GM19328 (cell line): Measurements from ENCODE around the gene ARHGEF11.

Source experiments
- ATAC-seq: cut with Tn5 transposase; IDR thresholded peaks from one replicate; pipeline ENCODE4 v1.9.1; 2021; ENCODE audit warnings: mild to moderate bottlenecking, moderate library complexity; ENCODE audit not compliant: unreplicated experiment

ARHGEF11 gene

DNA sequence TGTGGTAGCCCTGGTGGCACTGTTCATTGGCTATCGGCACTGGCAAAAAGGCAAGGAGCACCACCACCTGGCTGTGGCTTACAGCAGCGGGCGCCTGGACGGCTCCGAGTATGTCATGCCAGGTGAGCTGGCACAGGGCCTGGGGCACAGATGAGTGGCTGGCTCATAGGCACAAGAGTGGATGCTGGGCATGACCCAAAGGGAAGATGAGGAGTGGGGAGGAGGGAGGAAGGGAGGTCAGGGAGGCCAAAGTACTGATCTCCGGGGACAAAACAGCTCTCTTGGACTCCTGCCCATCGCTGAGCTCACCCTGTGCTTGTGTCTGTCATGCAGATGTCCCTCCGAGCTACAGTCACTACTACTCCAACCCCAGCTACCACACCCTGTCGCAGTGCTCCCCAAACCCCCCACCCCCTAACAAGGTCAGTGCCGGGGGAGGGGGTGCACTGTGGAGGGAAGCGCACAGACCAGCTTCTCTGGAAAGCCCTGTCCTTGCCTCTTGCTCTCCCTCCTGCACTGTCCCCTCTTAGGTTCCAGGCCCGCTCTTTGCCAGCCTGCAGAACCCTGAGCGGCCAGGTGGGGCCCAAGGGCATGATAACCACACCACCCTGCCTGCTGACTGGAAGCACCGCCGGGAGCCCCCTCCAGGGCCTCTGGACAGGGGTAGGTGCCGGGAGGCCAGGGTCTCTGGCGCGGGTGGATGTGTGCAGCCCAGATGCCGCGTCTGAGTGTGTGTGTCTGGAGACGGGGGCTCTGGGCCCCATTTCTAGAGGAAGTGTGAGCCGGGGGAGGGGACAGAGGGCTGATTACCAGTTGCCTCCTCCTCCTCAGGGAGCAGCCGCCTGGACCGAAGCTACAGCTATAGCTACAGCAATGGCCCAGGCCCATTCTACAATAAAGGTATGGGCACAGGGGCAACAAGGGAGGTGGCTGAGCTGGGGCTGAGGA is 132.4 kb downstream of the ARHGEF11 start:
- ATAC-seq, result no peak

DNA sequence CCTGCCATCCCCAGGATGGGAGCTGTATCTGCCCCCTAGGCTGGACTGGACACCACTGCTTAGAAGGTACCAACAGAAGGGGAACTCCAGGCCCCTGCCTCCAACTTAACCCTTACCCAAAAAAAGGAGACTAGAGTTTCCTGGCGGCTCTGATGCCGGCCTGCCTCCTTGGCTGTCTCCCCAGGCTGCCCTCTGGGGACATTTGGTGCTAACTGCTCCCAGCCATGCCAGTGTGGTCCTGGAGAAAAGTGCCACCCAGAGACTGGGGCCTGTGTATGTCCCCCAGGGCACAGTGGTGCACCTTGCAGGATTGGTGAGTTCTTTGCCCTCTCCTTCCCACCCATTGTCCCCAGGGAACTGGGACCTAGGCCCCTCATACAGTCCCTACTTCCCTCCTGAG is 133.2 kb downstream of the ARHGEF11 start:
- no peak for ATAC-seq

DNA sequence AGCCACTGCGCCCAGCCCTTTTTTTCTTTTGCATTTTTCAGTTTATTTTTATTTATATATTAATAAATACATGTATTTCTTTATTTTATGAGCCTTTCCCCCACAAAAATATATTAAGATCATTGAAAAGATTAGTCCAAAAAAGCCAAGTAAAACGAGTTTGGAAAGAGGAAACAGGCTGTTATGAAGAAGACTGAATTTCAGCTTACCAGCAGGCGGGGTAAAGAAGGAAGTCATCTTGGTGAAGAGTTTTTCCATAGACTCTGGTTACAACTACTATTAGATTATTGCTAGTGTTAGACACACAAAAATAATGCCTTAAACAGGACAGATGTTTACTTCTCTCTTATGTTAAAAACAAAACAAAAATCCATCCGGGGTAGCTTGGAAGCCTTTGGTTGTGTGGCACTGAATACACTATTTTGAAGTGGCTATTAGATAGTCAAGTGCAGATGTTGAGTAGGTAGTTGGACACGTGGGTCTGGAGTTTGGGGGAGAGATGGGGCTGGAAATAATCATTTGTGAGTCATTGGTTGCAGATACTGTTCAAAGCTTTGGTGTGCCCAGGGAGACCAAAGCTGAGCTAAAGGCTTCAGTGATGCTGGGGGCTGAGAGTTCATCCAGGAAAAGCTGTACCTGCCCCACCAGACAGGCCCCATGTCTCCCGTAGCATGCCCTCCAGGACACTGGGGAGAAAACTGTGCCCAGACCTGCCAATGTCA is 133.8 kb downstream of the ARHGEF11 start:
- ATAC-seq, result no peak

DNA sequence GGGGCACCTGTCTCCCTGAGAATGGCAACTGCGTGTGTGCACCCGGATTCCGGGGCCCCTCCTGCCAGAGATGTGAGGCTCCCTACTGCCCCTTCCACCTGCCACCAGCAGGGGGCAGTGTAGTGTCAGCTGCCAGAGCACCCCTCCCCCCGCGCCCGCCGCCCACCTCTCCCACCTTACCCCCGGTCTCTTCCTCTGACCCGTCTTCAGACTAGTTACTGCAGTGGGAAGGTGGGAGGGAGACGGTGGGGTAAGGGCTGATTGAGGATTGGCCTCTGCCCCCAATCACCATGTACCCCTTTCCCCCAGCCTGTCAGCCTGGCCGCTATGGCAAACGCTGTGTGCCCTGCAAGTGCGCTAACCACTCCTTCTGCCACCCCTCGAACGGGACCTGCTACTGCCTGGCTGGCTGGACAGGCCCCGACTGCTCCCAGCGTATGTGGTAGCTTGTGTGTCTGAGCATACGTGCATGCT is 135.2 kb downstream of the ARHGEF11 start:
- ATAC-seq, result no peak

DNA sequence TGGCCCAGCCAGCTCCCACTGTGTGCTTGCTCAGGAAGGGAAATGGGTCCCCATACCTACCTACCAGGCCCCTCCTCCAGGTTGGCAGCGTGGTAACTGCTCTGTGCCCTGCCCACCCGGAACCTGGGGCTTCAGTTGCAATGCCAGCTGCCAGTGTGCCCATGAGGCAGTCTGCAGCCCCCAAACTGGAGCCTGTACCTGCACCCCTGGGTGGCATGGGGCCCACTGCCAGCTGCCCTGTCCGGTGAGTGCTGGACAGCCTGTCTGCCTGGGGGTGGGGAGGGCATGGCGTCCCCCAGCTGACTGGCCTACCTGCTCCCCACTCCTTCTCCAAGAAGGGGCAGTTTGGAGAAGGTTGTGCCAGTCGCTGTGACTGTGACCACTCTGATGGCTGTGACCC is 135.9 kb downstream of the ARHGEF11 start:
- ATAC-seq, result no peak

DNA sequence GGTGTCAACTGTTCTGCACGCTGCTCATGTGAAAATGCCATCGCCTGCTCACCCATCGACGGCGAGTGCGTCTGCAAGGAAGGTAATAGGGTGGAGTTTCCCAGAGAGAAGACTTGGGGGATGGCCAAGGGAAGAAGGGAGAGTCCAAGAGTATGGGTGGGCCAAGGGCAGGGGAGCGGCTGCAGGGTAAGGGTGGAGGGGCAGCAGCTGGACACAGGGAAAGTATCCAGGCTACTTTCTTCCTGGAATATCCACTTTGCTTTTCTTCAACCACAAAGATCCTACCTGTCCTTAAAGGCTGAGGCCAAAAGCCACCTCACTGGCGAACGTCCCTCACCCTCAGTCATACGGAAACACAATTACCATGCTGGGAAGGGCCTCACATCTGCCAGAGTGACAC is 136.6 kb downstream of the ARHGEF11 start:
- ATAC-seq, result no peak

DNA sequence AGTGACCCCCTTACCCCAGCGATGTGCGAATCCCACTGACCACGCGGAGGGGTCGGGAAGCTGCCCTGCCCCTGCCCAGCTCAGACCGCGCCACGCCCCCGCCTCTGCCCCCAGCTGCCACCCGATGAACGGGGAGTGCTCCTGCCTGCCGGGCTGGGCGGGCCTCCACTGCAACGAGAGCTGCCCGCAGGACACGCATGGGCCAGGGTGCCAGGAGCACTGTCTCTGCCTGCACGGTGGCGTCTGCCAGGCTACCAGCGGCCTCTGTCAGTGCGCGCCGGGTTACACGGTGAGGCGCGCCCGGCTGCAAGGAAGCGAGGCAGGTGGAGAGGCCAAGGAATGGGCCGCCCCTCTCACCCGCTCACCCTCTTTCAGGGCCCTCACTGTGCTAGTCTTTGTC is 137.0 kb downstream of the ARHGEF11 start:
- ATAC-seq, result no peak

DNA sequence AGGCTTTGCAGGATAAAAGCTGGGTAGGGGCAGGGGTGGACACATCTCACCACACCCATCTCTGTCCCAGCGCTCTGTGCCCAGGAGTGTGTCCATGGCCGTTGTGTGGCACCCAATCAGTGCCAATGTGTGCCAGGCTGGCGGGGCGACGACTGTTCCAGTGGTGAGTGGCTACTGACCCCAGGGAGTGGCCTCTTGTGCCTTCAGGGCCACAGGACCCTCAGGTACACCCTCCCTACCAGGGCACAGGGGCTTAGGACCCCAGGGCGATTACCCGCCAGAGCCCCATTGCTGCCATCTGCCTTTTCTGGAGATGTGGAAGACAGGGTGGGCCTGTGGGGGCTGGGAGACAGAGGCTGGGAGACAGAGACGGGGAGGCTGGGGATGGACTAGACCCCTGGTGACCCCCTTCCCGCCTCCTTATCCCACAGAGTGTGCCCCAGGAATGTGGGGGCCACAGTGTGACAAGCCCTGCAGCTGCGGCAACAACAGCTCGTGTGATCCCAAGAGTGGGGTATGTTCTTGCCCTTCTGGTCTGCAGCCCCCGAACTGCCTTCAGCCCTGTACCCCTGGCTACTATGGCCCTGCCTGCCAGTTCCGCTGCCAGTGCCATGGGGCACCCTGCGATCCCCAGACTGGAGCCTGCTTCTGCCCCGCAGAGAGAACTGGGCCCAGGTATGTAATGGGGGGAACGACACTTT is 139.2 kb downstream of the ARHGEF11 start:
- no peak for ATAC-seq

DNA sequence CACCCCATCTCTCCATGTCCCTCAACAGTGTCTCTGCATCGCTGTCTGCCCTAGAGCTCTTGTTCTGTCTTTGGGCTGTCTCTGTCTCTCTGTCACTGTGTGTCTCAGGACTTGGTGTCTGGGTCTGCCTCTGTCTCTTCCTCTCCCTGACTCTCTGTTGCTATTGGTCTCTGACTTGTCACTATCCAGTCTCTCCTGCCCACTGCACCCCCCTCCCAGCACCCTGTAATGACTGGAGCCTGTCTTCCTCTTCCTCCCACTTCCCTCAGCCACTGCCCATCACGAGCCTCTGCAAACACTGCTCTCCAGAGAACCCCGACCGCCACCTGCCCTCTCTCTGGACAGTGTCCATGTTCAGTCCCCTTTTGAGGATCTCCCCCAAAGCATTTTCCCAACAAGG is 139.9 kb downstream of the ARHGEF11 start:
- ATAC-seq, result no peak

DNA sequence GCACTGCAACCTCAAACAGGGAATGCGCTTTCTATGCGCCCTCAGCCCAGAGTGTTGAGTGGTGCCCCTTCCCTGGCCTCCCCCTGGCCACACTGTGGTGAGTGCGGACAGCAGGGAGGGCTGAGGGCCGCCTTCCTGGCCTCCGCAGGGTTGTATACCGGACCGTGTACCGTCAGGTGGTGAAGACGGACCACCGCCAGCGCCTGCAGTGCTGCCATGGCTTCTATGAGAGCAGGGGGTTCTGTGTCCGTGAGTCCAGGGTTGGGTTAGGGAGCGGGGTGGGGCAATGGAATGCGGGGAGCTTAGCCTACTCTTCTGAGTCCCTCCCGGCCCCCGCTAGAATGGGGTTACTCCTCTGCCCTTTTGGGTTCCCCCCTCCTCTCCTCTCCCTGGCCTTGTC is 140.4 kb downstream of the ARHGEF11 start:
- ATAC-seq, result no peak

DNA sequence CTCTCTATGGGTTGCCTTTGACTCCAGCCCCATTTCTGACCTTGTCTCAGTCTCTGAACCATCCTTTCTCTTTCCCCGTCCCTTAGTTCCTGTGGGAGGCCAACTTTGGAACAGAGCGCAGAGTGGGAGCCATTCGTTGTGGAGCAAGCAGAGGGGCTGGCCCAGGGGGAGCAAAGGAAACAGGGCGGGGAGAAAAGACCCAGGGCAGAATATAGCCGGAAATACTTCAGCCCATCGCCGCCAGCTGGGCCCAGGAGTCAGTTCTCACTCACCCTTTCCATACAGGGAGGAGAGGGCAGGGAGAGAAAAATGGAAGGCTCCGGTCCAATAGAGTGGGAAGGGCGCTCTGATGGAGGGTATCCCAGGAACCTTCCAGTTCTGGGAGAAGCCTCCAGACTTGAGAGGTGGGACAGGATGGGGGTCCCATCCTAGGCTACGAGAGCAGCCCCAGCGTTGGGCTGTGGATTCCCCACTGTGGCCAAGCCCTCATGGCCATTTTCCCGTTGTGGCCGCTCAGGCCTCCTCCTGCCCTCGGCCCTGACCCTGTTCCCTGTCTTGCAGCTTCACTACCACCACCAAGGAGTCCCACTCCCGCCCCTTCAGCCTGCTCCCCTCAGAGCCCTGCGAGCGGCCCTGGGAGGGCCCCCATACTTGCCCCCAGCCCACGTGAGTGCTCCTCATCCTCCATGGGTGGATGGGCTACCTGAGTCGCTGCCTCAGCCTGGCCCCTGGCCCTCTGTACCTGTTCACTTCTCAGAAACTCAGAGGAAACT is 141.2 kb downstream of the ARHGEF11 start:
- no peak for ATAC-seq

DNA sequence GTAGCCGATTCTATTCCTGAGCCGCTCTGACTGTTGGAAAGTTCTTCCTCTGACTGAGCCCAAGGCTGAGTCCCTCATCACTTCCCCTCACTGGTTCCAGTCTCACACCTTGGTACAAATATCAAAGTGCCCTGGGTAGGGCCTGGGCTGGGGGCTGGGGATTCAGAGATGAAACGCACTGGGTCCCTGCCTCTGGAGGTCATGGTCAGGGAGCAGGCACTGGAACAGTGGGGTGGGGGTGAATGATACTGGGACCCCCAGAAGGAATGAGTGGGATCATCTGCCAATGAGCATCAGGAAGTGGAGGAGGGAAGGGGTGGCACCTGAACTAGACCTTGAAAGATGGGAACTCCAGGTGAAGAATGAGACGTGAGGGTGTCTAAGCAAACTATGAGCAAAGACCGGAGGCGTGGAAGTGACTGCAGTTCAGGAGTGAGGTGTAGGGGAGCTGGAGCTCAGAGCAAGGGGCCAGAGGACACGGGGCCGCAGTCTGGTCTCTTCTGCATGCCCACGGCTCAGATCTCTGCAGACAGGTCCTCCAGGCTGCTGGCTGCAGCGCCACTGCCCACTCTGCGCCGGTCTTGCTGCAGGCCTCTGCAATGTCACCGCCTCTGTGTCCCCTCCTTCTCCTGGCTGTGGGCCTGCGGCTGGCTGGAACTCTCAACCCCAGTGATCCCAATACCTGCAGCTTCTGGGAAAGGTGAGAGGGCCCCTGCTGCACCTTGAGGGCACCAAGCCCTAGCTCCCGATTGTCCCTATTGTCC is 142.0 kb downstream of the ARHGEF11 start:
- no peak for ATAC-seq

DNA sequence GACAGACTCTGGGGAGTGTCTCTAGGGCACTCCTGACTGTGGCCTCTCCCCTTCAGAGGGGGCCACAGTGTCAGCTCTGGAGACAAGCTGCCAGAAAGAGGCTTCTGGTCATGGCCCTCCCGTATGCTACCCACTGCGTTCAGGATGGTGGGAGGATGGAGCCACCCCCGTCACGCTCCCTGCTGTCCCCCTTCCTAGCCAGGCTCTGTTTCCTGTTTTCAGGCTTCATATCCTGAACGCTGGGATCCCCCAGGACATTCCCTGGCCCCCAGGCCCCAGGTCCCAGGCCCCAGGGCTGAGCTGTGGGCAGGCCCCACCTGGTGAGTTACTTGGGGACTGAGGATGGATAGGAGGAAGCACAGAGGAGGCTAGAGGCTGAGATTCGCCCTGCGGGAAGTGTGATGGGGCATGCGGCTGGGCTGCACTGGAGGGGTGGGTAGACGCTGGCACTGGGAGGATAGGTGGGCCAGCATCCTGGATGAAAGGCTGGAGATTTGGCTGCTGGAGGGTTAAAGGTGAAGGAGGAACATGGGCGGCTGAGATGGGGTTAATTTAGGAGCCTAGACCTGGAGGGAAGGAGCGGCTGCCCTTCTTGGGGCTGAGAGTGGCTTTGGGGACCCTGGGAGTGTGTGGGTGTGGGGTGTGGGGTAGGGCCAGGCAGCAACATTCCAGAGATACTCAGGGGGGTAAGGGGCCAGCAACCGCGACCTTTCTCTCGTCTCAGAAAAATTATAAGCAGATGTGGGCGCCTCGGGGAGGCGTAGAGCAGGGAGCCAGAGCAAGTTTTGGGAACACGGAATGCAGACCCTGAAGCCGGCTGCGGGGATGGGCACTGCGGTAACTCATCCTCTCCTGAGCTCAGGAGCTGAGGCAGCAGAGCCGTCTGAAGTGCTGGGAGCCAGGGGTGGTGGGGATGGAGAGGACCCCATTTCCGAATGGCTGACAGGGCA is 143.3 kb downstream of the ARHGEF11 start:
- ATAC-seq, result no peak

DNA sequence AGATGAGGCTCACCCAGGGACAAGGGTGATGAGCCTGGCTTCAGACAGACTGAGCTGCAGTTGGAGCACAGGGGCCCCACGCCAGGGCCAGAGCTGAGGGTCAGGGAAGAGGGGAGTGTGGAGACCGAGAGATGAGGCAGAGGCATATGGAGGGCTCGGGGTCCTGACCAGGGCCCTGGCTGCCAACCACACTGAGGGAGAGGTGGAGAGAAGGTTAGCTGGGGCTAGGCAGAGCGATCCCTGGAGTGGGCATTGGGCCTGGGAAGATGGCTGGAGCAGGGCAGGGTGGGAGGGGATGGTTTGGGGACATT is 144.0 kb downstream of the ARHGEF11 start:
- ATAC-seq, result no peak

DNA sequence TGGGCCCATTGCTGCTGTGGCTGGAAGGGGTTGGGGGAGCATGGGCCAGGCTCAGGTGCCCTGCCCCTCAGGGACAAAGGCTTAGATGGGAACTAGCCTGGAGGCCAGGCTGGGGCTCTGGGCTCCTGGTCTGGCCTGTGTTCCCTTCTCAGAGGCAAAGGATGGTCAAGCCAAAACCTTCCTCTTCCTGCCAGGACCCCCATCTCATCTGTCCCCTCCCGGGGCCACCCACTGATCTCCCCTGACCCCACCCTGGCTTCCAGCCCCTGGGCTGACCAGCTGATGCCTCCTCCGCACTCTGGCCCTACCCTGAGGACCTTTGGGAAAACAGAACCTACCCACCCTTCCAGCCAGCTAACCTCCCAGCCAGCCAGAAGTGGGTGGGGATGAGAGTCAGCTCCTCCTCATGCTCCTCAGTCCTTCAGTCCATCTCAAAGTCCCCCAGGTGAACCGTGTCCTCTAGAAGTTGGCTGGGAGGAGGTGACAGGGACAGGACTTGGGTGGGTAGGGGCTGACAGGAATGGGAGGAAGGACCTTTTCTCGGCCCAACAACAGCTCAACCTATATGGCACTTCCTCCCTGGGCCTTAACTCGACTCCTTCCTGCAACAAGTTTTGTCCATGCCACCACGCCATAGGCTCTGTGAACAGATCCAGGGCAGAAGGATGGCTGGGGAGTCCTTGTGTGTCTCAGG is 144.5 kb downstream of the ARHGEF11 start:
- ATAC-seq, result no peak

DNA sequence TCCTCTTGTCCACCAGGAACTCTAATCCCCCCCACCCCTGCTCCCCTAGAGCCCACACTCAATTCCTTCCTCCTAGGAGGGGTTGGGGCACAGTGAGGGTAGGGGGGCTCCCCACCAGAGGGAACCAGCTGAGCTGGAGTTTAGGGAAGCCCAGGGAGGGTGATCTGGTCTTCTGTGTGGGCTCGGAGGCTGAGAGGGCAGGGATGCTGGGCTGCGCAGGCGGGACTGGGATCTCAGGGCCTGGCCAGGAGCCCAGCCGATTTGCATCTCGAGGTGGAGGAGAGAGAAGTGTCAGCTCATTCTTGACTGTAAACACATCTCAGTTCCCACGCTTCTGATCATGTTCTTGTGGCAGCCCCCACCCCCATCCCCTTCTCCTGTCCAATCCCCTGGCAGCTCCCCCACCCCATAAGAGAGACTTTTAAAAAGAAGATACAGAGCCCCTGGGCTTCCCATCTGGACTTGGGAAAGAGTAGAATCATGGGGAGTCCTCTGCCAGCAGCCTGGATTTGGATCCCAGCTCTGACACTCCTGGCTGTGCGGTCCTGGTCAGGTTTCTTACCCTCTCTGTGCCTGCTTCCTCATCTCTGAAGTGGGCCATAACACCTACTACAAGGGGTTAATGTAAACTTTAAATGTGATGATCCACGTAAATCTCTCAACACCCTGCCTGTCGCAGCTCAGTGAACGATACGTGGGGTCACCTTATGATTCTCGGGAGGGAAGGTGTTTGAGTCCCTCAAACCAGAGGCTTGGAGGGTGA is 145.4 kb downstream of the ARHGEF11 start:
- no peak for ATAC-seq

DNA sequence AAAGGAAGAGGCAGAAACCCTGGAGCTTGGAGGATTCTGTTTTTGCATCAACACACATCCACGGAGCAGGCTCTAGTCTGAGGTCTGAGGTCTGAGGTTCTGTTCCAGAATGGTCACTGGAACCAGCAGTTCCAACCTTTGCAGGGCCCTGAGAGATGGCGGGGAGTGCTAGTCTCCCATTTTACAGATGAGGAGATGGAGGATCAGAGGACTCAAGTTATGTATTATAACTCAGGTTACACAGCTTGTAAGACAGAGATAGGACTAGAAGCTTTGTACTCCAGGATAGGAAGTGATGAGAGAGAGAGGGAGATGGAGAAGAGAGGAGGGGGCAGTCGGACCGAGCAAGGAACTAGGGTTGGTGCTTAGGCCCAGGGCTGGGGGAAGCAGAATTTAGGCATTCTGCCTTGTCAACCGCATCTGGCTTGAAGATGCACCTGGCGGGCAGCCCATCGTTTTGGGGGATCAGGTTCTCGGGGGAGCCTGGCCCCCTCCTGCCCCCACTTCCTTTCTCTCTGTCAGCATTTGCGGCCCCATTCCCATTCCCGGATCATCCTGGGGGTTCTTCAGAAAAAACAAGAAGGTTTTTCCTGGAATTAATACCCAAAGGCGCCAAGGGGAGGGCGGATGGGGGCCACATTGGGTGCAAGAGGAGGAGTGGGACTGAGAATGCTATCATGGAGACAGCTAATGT is 146.4 kb downstream of the ARHGEF11 start:
- no peak for ATAC-seq
